ENCODE data around the gene AGRN.
A peak's percentile ranks its signal among the peaks of the same experiment; 100 is the strongest.

GRCh38 chr1:1034439-1034781, 14.5 kb downstream of the AGRN start:
- no peak for TF ChIP-seq POLR2A (IDR thresholded peaks at IDR 0.05)
- TF ChIP-seq CTCF (IDR thresholded peaks at IDR 0.05): peak in 1 of 6 experiments; percentile 17

Measured in thyroid gland (tissue), 4 donors.